Measurements from ENCODE around the gene NPIPB4.
"Not testable (repeated sequence)": the region's sequence is repeated elsewhere in the genome, so short reads cannot be mapped to it uniquely, and the experiment has no call there.

The NPIPB4 gene

DNA sequence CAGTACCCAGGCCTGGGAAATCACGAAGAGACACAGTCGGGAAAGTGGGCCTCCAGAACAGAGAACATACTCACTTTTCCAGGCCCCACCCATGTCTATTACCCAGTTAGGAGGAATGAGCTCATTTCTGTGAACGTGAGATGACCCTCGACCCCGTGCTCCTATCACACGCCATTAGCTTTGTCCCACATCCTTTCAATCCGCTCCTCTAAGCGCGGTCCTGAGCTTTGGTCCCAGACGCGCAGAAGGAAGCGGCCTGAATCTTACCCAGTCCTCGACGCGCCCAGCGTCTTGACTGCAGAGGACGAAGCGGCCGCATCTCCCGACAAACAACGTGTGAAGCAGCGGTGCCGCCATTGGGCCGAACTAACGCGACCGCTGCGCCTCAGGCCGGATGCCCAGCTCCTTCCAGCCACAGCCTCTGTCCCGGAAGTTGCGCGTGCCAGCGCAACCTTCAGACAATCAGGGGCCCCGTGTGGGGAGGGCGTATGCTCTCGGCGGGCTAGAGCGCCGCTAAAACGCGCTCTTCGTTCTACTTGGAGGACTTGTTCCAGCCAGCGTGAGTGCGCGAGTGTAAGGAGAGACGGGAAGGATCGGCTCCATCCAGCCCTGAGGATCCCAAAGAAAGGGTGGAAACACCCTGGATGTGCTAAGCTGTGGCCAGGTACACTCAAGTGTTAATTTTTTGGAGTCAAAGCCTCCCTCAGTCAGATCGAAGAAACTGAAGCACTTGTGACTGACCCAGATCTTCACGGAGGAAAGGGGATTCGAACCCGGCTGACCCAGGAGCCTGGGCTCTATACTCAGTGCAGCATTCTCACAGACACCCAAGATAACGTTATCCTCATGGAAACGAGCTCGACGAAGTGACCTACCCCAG lies 37.3 kb downstream of the NPIPB4 start:
- H3K27me3 ChIP-seq (ENCODE audit: insufficient read depth, poor library complexity, severe bottlenecking): not testable (repeated sequence)
- TF ChIP-seq POLR2AphosphoS5 (IDR thresholded peaks at IDR 0.05; ENCODE audit: low read depth): peak; percentile 84
- TF ChIP-seq GABPA (IDR thresholded peaks at IDR 0.05; ENCODE audit: low read depth): peak; percentile 55
- Histone ChIP-seq H3K4me3 (replicated peaks; ENCODE audit: insufficient read depth, low read length) (peak overlapping the region; percentile 49), H3K27ac (replicated peaks) (peak overlapping the region; percentile 77)
- DNase-seq (ENCODE audit: low read depth in 1 of 2, low spot score in 1 of 2): peak; percentile 67 to 82

DNA sequence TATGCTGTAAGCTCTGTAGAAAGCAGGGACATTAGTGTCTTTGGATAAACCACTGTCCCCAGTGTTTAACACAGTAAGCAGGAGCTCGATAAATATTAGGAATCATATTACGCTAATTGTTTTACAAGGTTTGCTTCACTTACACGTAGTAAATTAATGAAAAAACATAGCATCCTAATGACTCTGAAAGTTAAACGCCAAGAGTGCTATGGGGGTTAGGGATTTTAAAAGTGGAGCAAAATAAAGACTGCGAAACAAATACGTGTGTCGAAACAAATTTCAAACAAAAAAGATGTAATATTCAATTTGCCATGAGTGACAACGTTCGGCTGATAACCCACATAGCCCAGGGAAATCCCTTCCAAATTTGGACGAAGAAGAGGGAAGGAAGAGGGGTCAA lies 37.9 kb downstream of the NPIPB4 start:
- not testable (repeated sequence) for H3K27me3 ChIP-seq (ENCODE audit: insufficient read depth, poor library complexity, severe bottlenecking); DNase-seq (ENCODE audit: low read depth in 1 of 2, low spot score in 1 of 2)
- H3K27ac ChIP-seq (replicated peaks): 0 out of 2 replicates have a peak overlapping the region, but pooled peaks have one; percentile 21
- H3K4me3 ChIP-seq (replicated peaks; ENCODE audit: insufficient read depth, low read length): peak overlapping the region; percentile 49

DNA sequence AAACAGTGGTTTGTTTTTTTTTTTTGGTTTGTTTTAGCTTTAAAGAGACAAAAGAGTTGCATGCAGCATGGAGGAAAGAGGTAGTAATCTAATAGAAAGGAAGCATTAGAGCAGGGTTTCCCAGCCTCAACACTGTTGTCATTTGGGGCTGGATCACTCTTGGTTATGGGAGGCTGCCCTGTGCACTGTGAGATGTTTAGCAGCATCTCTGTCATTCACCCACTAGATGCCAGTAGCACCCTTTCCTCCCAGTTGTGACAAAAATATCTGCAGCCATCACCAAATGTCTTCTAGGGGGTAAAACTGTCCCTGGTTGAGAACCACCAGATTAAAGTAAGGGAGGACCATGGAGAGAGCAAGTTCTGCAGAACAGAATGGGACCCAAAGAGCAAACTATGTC lies 40.5 kb downstream of the NPIPB4 start:
- H3K27ac ChIP-seq (replicated peaks); DNase-seq (ENCODE audit: low read depth in 1 of 2, low spot score in 1 of 2); H3K27me3 ChIP-seq (ENCODE audit: insufficient read depth, poor library complexity, severe bottlenecking); H3K4me3 ChIP-seq (replicated peaks; ENCODE audit: insufficient read depth, low read length): not testable (repeated sequence)

DNA sequence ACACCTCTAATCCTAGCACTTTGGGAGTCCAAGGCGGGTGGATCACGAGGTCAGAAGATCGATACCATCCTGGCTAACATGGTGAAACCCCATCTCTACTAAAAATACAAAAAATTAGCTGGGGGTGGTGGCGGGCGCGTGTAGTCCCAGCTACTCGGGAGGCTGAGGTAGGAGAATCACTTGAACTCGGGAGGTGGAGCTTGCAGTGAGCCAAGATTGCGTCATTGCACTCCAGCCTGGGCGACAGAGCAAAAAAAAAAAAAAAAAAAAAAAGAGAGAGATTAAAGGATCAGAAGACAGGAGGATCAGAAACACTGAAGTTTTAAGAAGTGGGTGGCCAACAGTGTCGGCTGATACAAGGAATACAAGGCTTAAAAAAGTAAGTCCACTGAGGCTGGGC lies 41.9 kb downstream of the NPIPB4 start:
- H3K27ac ChIP-seq (replicated peaks); H3K4me3 ChIP-seq (replicated peaks; ENCODE audit: insufficient read depth, low read length): not testable (repeated sequence)

DNA sequence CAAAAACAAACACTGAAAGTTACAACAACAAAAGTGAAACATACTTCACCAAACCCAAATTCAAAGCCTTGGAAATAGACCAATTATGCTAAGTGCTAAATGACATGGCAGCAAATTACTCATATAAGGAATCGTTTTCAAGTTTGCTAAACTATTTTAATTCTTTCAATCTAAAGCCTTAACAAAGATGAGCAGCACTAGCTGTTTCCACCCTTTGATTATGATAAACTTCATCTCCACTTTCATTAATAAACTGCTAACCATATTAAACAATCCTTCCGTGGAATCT lies 55.2 kb downstream of the NPIPB4 start:
- not testable (repeated sequence) for H3K27me3 ChIP-seq (ENCODE audit: insufficient read depth, poor library complexity, severe bottlenecking); H3K27ac ChIP-seq (replicated peaks); H3K4me3 ChIP-seq (replicated peaks; ENCODE audit: insufficient read depth, low read length); DNase-seq (ENCODE audit: low read depth in 1 of 2, low spot score in 1 of 2)

More for the DNA sequence above, 41.9 kb downstream of the NPIPB4 start:
- DNase-seq (ENCODE audit: low read depth in 1 of 2, low spot score in 1 of 2); H3K27me3 ChIP-seq (ENCODE audit: insufficient read depth, poor library complexity, severe bottlenecking): not testable (repeated sequence)

DNA sequence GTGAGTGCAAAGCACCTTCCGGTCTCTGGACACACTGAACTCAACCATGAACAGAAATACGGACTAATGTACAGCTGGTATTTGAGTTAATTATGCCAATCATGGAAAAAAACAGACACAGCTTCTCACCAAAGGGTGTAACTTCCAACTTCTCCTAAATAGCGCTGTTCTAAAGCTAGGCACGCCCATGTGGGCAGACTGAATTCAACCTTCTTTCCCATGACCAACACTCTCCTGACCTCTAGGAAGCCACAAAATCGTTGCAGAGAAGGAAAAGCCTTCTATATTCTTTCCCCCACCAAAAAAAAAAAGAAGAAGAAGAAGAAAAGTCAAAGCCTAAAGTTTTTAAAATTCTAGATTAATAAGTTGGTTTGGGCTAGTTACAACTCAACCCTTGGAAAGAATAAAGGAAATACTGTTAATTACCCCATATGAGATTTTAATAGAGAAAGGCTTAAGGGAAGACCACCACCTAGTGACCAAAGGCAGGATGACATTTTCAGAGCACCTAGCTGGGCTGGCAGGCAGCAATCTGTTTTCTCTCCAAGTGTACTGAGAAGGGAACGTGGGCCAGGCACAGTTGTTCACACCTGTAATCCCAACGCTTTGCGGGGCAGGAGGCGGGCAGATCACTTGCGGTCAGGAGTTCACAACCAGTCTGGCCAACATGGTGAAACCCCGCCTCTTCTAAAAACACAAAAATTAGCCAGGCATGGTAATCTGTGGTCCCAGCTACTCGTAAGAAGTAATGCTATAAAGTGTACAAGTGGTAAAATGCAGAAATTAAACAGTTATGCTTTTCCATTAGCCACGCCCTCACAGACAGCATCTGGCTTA lies 55.8 kb downstream of the NPIPB4 start:
- not testable (repeated sequence) for H3K27me3 ChIP-seq (ENCODE audit: insufficient read depth, poor library complexity, severe bottlenecking); H3K27ac ChIP-seq (replicated peaks); H3K4me3 ChIP-seq (replicated peaks; ENCODE audit: insufficient read depth, low read length)
- peak in 1 of 2 experiments; percentile 34 for DNase-seq (ENCODE audit: low read depth in 1 of 2, low spot score in 1 of 2)
- TF ChIP-seq, protein P1, sequence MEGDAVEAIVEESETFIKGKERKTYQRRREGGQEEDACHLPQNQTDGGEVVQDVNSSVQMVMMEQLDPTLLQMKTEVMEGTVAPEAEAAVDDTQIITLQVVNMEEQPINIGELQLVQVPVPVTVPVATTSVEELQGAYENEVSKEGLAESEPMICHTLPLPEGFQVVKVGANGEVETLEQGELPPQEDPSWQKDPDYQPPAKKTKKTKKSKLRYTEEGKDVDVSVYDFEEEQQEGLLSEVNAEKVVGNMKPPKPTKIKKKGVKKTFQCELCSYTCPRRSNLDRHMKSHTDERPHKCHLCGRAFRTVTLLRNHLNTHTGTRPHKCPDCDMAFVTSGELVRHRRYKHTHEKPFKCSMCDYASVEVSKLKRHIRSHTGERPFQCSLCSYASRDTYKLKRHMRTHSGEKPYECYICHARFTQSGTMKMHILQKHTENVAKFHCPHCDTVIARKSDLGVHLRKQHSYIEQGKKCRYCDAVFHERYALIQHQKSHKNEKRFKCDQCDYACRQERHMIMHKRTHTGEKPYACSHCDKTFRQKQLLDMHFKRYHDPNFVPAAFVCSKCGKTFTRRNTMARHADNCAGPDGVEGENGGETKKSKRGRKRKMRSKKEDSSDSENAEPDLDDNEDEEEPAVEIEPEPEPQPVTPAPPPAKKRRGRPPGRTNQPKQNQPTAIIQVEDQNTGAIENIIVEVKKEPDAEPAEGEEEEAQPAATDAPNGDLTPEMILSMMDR (IDR thresholded peaks at IDR 0.05; ENCODE audit: insufficient read depth, low read length): peak; percentile 16

DNA sequence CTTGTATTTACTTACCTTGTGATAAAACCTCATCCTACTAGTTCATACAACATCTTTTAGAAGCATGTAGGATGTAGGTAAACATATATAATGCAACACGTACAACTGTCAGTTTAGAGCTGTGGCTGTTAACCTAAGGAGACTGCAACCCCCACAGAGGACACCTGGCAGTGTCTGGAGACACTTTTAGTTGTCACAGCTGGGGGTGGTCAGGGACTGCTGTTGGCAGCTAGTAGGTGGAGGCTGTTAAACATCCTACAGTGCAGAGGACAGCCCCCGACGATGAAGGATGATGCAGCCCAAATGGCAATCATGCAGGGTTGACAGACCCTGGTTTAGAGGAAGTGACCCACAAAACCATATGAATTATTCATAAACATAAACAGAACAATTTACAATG lies 59.0 kb downstream of the NPIPB4 start:
- not testable (repeated sequence) for H3K27me3 ChIP-seq (ENCODE audit: insufficient read depth, poor library complexity, severe bottlenecking); H3K4me3 ChIP-seq (replicated peaks; ENCODE audit: insufficient read depth, low read length); H3K27ac ChIP-seq (replicated peaks); DNase-seq (ENCODE audit: low read depth in 1 of 2, low spot score in 1 of 2)

DNA sequence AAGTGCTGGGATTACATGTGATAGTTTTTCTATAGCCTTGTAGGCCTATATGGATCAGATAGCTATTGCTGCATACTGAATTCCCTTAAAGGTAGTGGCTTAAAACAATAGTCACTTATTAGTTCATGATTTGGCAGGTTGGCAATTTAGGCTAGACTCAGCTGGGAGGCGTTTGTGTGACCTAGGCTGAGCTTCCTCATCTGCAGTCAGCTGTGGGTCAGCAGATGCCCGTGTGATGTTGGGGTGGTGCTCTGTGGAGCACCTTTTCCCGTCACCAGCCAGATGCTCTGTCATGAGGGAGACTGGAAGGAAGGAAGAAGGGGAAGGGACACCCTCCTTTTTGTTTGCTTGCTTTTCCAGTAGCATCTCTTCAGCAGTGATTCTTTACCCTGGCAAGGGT lies 64.2 kb downstream of the NPIPB4 start:
- H3K27ac ChIP-seq (replicated peaks); DNase-seq (ENCODE audit: low read depth in 1 of 2, low spot score in 1 of 2); H3K27me3 ChIP-seq (ENCODE audit: insufficient read depth, poor library complexity, severe bottlenecking); H3K4me3 ChIP-seq (replicated peaks; ENCODE audit: insufficient read depth, low read length): not testable (repeated sequence)

DNA sequence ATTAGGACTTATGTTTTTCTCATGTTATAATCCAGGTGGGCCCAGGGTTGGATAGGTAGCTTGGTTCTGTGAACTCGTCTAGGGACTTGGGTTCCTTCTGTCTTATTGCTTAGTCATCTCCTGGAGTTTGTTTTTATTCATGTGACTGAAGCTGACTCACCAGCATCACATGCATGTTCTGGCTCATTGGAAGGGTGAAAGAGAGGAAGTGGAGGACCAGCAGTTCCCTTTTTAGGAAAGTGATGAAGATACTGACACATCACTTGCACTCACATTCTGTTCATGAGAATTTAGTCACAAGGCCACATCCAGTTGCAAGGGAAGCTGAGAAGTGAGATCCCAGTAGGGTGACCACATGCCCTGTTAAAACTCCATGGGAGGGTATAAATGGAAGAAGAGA lies 67.0 kb downstream of the NPIPB4 start:
- H3K4me3 ChIP-seq (replicated peaks; ENCODE audit: insufficient read depth, low read length); H3K27ac ChIP-seq (replicated peaks); DNase-seq (ENCODE audit: low read depth in 1 of 2, low spot score in 1 of 2); H3K27me3 ChIP-seq (ENCODE audit: insufficient read depth, poor library complexity, severe bottlenecking): not testable (repeated sequence)
